Effector memory CD8-positive, alpha-beta T cell (primary cell): ENCODE data around the gene MYO7B.
A peak's percentile ranks its signal among the peaks of the same experiment; 100 is the strongest.

Source experiments
- ATAC-seq: fragments of 150-1000 bp; cut with Tn5 transposase; replicated peaks from 2 replicates; pipeline ENCODE4 v1.10.0; 2021; ENCODE audit warnings: mild to moderate bottlenecking, moderate library complexity
- DNase-seq, 3 experiments: peaks; one replicate each; pipeline ENCODE4 v3.0.0; 2021
- H3K27ac Mint-ChIP-seq, 2 donors: one replicate each; pipeline ENCODE4 v1.8.0; 2022; ENCODE audit warnings: mild to moderate bottlenecking in 2 of 2, mixed read lengths in 2 of 2, moderate library complexity in 2 of 2
- H3K27me3 Mint-ChIP-seq, 2 donors: one replicate each; pipeline ENCODE4 v1.8.0; 2022; ENCODE audit warnings: mixed read lengths in 2 of 2
- H3K36me3 Mint-ChIP-seq: one replicate; pipeline ENCODE4 v1.8.0; 2022; ENCODE audit warnings: mild to moderate bottlenecking, moderate library complexity, mixed read lengths; ENCODE audit not compliant: insufficient read depth
- H3K4me1 Mint-ChIP-seq, 2 donors: one replicate each; pipeline ENCODE4 v1.8.0; 2022; ENCODE audit warnings: low read depth in 2 of 2, mixed read lengths in 2 of 2
- H3K4me3 Mint-ChIP-seq, 2 donors: one replicate each; pipeline ENCODE4 v1.8.0; 2022; ENCODE audit warnings: mild to moderate bottlenecking in 2 of 2, mixed read lengths in 2 of 2, moderate library complexity in 2 of 2
- H3K9me3 Mint-ChIP-seq, 2 donors: one replicate each; pipeline ENCODE4 v1.8.0; 2022; ENCODE audit warnings: mixed read lengths in 2 of 2

Gene MYO7B

DNA sequence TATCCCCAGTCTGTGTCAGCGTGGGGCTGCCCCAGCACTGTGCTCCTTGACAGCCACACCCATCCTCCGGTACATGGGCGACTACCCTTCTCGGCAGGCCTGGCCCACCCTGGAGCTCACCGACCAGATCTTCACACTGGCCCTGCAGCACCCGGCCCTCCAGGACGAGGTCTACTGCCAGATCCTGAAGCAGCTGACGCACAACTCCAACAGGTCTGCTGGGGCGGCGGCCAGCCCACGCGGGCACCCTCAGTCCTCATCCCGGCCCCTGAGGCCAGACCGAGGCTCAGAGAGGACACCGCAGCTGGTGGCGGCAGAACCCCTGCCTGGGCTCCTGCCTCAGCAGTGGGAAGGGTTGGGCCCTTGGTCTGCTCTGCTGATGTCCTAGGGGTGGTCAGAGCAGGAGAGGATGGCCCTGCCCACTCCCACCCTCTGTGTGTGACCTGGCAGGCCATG, 96.1 kb downstream of the MYO7B start:
- H3K4me1 Mint-ChIP-seq: peaks cover 0 to 3% of the 10 kb centered on the region in 2 donors
- H3K27me3 Mint-ChIP-seq: peaks cover 0 to 9% of the 10 kb centered on the region in 2 donors
- peaks cover 4% of the 10 kb centered on the region for H3K36me3 Mint-ChIP-seq
- ATAC-seq (no peak), DNase-seq (no peak)
- no peaks in the 10 kb centered on the region for H3K9me3 Mint-ChIP-seq
- H3K4me3 Mint-ChIP-seq: no peak overlapping the region
- H3K27ac Mint-ChIP-seq: no peak overlapping the region

DNA sequence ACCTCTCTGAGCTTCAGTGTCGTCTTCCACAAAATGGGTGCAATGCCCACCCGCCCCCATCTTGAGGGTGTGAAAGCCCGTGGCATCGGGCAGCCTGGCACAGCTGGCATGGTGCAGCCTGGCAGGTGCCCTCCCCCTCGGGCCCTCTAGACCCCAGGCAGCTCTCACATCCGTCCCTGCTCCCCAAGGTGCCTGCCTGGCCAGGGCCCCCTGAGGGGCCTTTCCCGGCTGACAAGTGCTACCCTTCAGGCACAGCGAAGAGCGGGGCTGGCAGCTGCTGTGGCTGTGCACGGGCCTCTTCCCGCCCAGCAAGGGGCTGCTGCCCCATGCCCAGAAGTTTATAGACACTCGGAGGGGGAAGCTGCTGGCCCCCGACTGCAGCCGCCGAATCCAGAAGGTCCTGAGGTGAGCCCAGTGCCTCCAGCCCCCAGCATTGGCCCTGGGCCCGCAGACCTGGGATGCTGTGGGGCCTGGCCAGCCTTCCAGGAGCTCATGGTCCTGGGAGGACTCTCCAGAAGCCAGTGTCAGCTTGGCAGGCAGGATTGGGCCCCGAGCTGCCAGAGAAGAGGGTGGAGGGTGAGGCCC, 96.6 kb downstream of the MYO7B start:
- no peak for DNase-seq
- Mint-ChIP-seq H3K4me1 (peaks cover 0 to 3% of the 10 kb centered on the region in 2 donors), H3K9me3 (no peaks in the 10 kb centered on the region), H3K4me3 (no peak overlapping the region), H3K27me3 (peaks cover 0 to 9% of the 10 kb centered on the region in 2 donors), H3K27ac (no peak overlapping the region), H3K36me3 (peaks cover 4% of the 10 kb centered on the region)
- ATAC-seq: no peak

DNA sequence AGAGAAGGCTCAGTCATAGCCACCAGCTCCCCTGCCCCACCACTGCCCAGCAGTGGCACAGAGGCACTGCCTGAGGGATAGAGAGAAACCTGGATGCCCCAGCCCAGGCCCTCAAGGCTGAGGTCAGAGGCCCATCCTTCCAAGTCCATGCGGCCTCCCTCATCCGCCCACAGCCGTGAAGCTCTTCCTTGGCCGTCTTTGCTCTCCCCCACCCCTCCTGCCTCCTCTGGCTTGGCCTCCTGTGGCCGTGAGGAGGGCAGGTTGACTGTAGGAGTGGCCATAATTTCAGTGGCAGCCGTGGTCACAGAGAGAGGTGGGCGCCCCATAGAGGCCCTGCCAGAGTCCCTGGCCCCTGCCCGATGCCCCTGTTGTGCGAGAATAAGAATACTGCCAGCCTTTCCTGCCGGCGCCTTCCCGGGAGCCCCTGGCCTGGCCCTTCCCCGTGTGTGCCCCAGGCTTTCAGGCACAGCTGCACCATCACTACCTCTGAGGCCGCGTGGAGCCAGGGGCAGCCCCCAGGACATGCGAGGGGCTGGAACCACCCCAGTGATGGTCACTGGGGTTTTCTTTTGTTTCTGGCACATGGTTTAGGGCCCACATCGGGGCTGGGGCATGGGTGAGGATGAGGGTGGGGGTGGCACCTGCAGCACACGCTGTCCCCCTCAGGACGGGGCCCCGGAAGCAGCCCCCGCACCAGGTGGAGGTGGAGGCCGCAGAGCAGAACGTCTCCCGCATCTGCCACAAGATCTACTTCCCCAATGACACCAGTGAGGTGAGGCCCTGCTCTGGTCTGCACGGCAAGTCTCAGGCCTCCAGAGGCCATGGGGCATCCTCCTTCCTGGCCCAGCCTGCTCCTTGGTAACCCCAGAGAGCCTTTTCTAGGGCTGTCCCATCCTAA, 97.4 kb downstream of the MYO7B start:
- ATAC-seq (peak; percentile 44), DNase-seq (no peak)
- Mint-ChIP-seq H3K4me1 (peaks cover 2 to 4% of the 10 kb centered on the region in 2 donors), H3K4me3 (no peak overlapping the region), H3K27me3 (peaks cover 0 to 9% of the 10 kb centered on the region in 2 donors), H3K27ac (no peak overlapping the region), H3K9me3 (no peaks in the 10 kb centered on the region), H3K36me3 (peaks cover 4% of the 10 kb centered on the region)

DNA sequence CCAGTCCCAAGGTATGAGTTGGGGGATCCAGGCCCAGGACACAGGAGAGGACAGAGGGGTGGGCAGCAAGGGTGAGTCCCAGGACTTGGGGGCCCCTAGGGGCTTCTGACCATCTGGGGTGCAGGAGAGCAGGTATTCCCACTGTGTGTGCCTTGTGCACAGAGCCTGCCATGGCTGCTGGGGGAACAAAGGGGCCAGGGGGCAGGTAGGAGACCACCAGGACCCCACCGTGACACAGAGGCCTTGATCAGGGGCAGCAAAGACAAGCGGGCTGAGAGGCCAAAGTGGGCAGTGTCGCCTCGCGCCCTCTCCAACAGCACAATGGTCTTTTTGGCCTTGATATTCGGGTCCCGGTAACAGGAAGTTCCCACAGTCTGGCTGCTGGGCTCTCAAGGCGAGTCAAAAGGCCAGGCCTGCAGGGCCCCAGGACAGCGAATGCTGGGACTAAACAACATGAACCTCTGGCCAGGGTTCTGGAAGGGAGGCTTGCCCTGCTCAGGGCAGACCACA, 98.1 kb downstream of the MYO7B start:
- H3K27ac Mint-ChIP-seq: no peak overlapping the region
- no peak for DNase-seq
- H3K36me3 Mint-ChIP-seq: peaks cover 4% of the 10 kb centered on the region

DNA sequence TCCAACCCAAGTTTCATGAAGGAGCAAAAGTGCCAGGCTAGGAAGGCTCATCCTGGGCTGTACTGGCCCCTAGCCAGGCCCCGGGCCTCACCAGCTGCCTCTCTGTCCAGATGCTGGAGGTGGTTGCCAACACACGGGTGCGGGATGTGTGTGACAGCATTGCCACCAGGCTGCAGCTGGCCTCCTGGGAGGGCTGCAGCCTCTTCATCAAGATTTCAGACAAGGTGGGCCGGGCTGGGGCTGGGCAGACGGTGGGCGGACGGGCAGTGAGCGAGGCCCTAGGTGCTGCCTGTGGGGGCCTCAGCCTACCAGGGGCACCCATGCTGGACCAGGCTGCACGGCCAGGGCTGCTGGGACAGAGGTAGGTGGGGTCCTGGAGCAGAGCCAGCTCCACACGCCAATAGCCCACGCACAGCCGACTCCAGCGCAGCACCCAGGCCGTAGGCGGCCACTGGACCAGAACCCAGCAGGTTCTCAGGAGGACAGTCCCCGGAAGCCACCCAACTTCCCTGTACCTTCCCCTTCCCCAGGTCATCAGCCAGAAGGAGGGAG, 98.7 kb downstream of the MYO7B start:
- Mint-ChIP-seq H3K27ac (no peak overlapping the region), H3K36me3 (peaks cover 4% of the 10 kb centered on the region), H3K4me3 (no peak overlapping the region), H3K27me3 (peaks cover 0 to 9% of the 10 kb centered on the region in 2 donors), H3K9me3 (no peaks in the 10 kb centered on the region), H3K4me1 (peaks cover 4 to 5% of the 10 kb centered on the region in 2 donors)
- DNase-seq (no peak), ATAC-seq (no peak)

More for the DNA sequence above, 98.1 kb downstream of the MYO7B start:
- Mint-ChIP-seq H3K4me1 (peaks cover 4 to 5% of the 10 kb centered on the region in 2 donors), H3K9me3 (no peaks in the 10 kb centered on the region), H3K4me3 (no peak overlapping the region), H3K27me3 (peaks cover 0 to 9% of the 10 kb centered on the region in 2 donors)
- no peak for ATAC-seq

DNA sequence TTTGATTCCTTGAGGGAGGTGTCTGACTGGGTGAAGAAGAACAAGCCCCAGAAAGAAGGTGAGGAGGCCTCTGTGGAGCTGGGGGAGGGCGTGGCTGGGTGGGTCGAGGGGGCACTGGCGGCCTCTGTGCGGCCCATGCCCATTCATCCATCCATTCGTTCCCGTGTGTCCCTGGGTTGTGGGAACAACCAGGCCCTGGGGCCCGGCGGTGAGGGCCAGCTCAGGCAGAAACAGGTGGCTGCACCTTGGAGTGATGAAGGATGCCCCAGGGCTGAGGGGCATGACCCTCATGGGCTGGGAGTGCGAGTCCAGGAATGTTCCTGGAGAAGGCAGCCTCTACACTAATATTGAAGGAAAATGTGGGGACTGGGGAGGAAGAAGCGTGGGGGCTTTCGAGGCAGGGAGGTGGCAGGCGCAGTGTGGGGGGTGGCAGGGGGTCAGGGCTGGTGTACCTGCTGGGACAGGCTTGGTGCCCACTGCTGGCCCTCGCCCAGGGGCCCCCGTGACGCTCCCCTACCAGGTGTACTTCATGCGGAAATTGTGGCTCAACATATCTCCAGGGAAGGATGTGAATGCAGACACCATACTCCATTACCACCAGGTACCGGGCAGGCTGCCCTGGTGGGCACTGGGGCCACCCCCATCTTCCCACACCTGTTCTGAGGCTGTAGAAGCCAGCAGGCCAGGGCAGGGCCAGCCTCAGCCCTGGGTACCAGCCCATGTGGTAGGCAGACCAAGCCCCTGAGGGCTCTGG, 99.3 kb downstream of the MYO7B start:
- H3K9me3 Mint-ChIP-seq: no peaks in the 10 kb centered on the region
- no peak for ATAC-seq
- H3K36me3 Mint-ChIP-seq: no peaks in the 10 kb centered on the region
- no peak overlapping the region for H3K27ac Mint-ChIP-seq
- H3K4me1 Mint-ChIP-seq: peaks cover 4 to 5% of the 10 kb centered on the region in 2 donors
- DNase-seq: no peak
- peaks cover 0 to 8% of the 10 kb centered on the region in 2 donors for H3K27me3 Mint-ChIP-seq
- H3K4me3 Mint-ChIP-seq: no peak overlapping the region

DNA sequence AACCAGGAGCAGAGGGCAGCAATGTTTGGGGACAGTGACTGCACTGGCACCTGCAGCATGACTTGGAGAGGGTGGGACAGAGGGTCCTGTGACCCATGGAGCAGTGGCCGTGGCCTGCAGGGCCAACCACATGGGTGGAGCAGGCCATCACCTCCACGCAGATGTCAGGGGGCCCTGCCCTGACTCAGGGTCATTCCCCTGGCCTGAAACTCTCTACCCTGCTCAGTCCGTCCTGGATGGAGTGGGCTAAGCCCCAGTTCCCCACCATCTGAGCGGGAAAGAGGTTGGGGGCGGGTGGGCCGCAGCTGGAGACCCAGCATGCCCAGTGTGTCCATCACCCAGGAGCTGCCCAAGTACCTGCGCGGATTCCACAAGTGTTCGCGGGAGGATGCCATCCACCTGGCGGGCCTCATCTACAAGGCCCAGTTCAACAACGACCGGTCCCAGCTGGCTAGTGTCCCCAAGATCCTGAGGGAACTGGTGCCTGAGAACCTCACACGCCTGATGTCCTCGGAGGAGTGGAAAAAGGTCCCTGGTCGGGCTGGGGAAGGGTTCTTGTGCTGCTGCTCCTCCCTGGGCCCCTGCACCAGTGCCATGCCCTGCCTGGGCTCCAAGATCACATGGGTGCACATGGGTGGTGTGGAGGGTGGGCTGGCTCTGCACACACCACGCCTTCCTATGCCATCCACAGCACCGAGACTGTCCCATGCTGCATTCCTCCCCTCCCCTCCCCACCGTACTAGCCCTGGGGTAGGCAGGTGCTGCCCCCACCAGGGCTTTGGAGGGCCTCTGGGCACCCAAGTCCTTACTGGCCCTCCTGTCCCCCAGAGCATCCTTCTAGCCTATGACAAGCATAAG, 100.1 kb downstream of the MYO7B start:
- peaks cover 2 to 4% of the 10 kb centered on the region in 2 donors for H3K4me1 Mint-ChIP-seq
- DNase-seq: no peak
- no peak overlapping the region for H3K4me3 Mint-ChIP-seq
- no peaks in the 10 kb centered on the region for H3K36me3 Mint-ChIP-seq
- H3K27ac Mint-ChIP-seq: no peak overlapping the region
- H3K27me3 Mint-ChIP-seq: no peaks in the 10 kb centered on the region
- no peak for ATAC-seq
- no peaks in the 10 kb centered on the region for H3K9me3 Mint-ChIP-seq

DNA sequence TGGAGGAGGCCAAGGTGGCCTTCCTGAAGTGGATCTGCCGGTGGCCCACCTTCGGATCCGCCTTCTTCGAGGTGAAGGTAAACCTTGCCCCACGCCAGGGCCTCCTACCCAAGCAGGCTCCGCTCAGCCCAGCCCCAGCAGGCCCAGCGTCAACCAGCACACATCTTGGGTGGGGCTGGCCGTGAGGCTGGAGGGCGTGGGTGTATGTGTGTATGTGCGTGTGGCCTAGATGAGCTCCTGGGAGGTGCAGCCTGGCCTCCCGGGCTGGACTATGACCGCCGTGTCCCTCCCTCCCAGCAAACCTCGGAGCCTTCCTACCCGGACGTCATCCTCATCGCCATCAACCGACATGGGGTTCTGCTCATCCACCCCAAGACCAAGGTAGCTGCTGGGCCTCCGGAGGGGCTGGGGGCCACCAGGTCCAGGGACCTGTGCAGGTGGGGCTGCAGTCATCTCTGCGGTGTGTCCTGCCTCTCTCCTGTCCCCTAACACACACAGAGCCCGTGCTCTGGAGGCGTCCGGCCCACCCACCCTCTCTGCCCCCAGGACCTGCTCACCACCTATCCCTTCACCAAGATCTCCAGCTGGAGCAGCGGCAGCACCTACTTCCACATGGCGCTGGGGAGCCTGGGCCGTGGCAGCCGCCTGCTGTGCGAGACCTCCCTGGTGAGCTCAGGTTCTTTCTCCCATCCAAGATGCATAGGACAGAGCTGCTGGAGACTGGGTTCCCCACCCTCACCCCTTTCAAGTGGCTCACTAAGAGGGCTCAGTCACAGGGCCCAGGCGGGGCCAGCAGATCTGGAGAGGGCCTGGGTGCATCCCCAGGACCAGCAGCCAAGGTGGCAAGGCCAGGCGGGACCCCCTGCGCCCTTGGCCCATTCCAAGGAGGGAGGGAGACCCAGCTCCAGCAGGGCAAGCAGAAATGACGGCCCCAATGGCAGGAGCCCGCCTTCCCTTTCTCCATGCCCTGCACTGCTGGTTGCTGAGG, 101.1 kb downstream of the MYO7B start:
- Mint-ChIP-seq H3K36me3 (no peaks in the 10 kb centered on the region), H3K27ac (no peak overlapping the region), H3K4me1 (peaks cover 2 to 4% of the 10 kb centered on the region in 2 donors), H3K9me3 (no peaks in the 10 kb centered on the region), H3K27me3 (no peaks in the 10 kb centered on the region), H3K4me3 (no peak overlapping the region)
- ATAC-seq (no peak), DNase-seq (no peak)

DNA sequence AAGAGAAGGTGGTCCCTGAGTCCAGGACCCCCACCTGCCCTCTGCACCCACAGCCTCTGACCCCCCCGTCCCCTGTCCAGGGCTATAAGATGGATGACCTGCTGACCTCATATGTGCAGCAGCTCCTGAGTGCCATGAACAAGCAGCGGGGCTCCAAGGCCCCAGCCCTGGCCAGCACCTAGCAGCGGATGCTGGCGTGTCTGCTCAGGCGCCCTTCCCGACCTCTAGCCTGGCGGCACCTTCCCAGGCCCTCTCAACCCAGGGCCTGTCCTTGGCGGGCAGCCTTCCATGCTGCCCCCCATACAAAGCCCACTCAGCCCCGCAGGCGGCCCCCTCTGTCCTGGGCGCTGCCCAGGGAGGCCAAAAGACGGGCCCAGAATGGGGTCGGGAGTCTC, 101.8 kb downstream of the MYO7B start:
- DNase-seq: no peak
- H3K4me1 Mint-ChIP-seq: peaks cover 2 to 4% of the 10 kb centered on the region in 2 donors
- H3K27ac Mint-ChIP-seq: no peak overlapping the region
- H3K9me3 Mint-ChIP-seq: no peaks in the 10 kb centered on the region
- H3K27me3 Mint-ChIP-seq: no peaks in the 10 kb centered on the region
- H3K36me3 Mint-ChIP-seq: no peaks in the 10 kb centered on the region
- no peak for ATAC-seq
- H3K4me3 Mint-ChIP-seq: no peak overlapping the region

DNA sequence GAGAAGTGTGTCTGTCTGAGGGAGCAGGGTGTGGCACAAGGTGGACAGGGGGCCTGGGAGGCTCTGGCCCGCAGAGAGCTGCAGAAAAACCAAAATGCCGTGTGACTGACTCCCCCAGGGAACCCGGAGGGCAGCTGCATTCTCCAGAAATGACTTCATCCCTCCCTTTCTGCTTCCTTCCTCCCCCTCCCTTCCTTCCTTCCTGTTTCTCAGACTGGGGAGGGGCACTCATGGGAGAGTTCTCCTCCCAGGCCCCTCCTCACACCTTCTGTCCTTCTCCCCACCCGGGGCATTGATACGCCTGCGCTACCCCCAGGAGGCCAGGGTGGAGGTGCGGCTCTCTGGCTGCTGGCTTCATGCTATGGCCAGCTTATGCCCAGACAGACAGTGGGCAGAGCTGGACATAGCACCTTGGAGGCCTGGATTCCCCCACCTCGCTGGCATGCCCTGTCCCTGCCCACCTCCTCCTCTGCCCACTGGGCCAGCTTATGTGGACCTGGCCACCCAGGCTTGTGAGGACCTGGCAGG, 102.3 kb downstream of the MYO7B start:
- no peak for ATAC-seq
- Mint-ChIP-seq H3K4me3 (no peak overlapping the region), H3K27ac (peak overlapping the region in 1 of 2 donors; percentile 72), H3K36me3 (no peaks in the 10 kb centered on the region), H3K9me3 (no peaks in the 10 kb centered on the region), H3K4me1 (peaks cover 2 to 4% of the 10 kb centered on the region in 2 donors), H3K27me3 (no peaks in the 10 kb centered on the region)
- DNase-seq: no peak

DNA sequence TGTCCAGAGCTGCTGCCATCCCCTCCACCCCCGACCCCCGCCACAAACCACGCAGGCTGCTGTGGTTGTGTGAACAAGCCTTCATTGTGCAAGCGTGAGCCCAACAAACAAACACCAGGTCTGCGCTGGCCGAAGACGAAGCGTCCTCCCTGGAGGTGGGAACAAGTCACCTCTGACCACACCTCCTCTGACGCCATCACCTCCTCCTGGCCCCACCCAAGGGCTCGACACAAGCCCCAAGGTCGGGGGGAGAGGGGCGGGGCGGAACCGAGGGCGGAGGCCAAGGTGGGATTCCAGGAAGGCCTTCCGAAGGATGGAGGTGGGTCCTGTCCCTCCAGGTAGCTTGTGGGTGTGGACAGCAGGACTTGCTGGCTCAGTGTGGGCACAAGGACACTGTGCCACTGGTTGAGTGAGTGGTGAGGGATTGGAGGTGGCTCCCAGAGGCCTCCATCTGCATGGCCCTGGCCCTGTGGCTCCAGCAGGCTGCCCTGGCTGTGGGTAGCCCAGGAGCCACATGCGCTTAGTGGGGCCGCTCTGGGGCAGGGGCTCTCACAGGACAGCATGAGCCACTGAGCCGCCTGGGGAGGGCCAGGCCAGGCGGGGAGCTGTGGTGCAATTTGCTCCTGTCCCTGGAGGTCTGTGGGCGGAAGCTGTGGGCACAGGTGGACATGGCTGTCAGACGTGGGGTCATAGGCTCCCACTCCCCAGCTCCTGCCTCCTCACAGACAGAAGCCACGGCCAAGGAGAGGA, 103.1 kb downstream of the MYO7B start:
- DNase-seq: no peak
- Mint-ChIP-seq H3K9me3 (no peaks in the 10 kb centered on the region), H3K27ac (peak overlapping the region in 1 of 2 donors; percentile 72), H3K4me1 (peaks cover 2 to 4% of the 10 kb centered on the region in 2 donors), H3K27me3 (no peaks in the 10 kb centered on the region), H3K36me3 (no peaks in the 10 kb centered on the region), H3K4me3 (no peak overlapping the region)
- ATAC-seq: no peak
